K562 (cell line): ENCODE data around the gene HSPA1B. TPM values are rescaled to one million over a fixed set of nuclear protein-coding genes. Genes with fewer than 3 reads are reported as not detected.

ENCODE experiments used
- CCNT2 ChIP-seq: IDR thresholded peaks from 2 replicates; pipeline ENCODE4 v1.6.1; 2011; ENCODE audit warnings: borderline replicate concordance, low read depth, mild to moderate bottlenecking, moderate library complexity, mixed read lengths, low read length; ENCODE audit not compliant: insufficient read length; ENCODE audit errors: extremely low read depth
- DMBX1 ChIP-seq: fragments of 250-450 bp; sonication (Bioruptor Pico); IDR thresholded peaks from 2 replicates; pipeline ENCODE4 v1.8.0; 2022; ENCODE audit warnings: inconsistent platforms, mild to moderate bottlenecking, moderate library complexity, borderline replicate concordance
- E2F6 ChIP-seq, 2 experiments: IDR thresholded peaks; 2 replicates each; pipeline ENCODE4 v1.6.1; 2011; ENCODE audit warnings: borderline replicate concordance in 1 of 2, control low read depth in 1 of 2, low read depth in 1 of 2, low read length in 1 of 2, mild to moderate bottlenecking in 1 of 2, mixed read lengths in 1 of 2, moderate library complexity in 1 of 2; ENCODE audit not compliant: insufficient read depth in 1 of 2, insufficient read length in 1 of 2, poor library complexity in 1 of 2, severe bottlenecking in 1 of 2; ENCODE audit errors: extremely low read depth in 1 of 2
- HDGF ChIP-seq: fragments of 450-650 bp; IDR thresholded peaks from 2 replicates; pipeline ENCODE4 v1.6.1; 2016
- HOXB6 ChIP-seq: fragments of 250-450 bp; sonication (Bioruptor Pico); IDR thresholded peaks from 2 replicates; pipeline ENCODE4 v1.5.1; 2022; ENCODE audit warnings: mild to moderate bottlenecking, borderline replicate concordance
- KDM5B ChIP-seq: fragments of 200-600 bp; sonication (generic); IDR thresholded peaks from 2 replicates; pipeline ENCODE4 v1.6.1; 2012; ENCODE audit warnings: low read depth, mild to moderate bottlenecking, moderate library complexity, low read length, control low read depth, inconsistent platforms; ENCODE audit not compliant: insufficient replicate concordance
- MAFK ChIP-seq: IDR thresholded peaks from 2 replicates; pipeline ENCODE4 v1.6.1; 2011; ENCODE audit warnings: low read length, improper control_type of control experiment
- MLLT1 ChIP-seq, 2 experiments: fragments of 450-650 bp; IDR thresholded peaks; 2 replicates each; pipeline ENCODE4 v1.6.1; 2016
- OTX1 ChIP-seq: fragments of 450-650 bp; formaldehyde crosslinking; IDR thresholded peaks from 2 replicates; pipeline ENCODE4 v1.4.0; 2022; ENCODE audit warnings: mild to moderate bottlenecking
- RBFOX2 ChIP-seq: fragments of 200-400 bp; formaldehyde crosslinking; IDR thresholded peaks from 2 replicates; pipeline ENCODE4 v1.6.1; 2017; ENCODE audit warnings: low read depth, mild to moderate bottlenecking, low read length, moderate library complexity
- SIN3A ChIP-seq, 2 experiments: fragments of 150-350 bp in 1 of 2; IDR thresholded peaks; 2 replicates each; pipeline ENCODE4 v1.6.1; 2011 to 2016; ENCODE audit warnings: borderline replicate concordance in 2 of 2, low read depth in 2 of 2, low read length in 2 of 2, mild to moderate bottlenecking in 2 of 2, moderate library complexity in 2 of 2; ENCODE audit not compliant: control insufficient read depth in 1 of 2
- SMARCA5 ChIP-seq: fragments of 450-650 bp; IDR thresholded peaks from 2 replicates; pipeline ENCODE4 v1.6.1; 2016
- ZBTB1 ChIP-seq: sonication (generic); formaldehyde crosslinking; IDR thresholded peaks from 2 replicates; pipeline ENCODE4 v1.8.1; 2023; ENCODE audit warnings: missing genetic modification reagents, low read depth, mild to moderate bottlenecking, borderline replicate concordance
- ZC3H4 ChIP-seq: sonication (generic); formaldehyde crosslinking; IDR thresholded peaks from 2 replicates; pipeline ENCODE4 v1.9.0; 2021; ENCODE audit warnings: missing genetic modification reagents, borderline replicate concordance
- ZNF699 ChIP-seq: fragments of 250-450 bp; sonication (Bioruptor Pico); IDR thresholded peaks from 2 replicates; pipeline ENCODE4 v1.8.0; 2021; ENCODE audit warnings: mild to moderate bottlenecking, moderate library complexity; ENCODE audit not compliant: insufficient replicate concordance
- polyA plus RNA-seq, 8 experiments: library from polyadenylated mRNA; depleted of rRNA in 4 of 8; stranded (reverse) in 5 of 8; unstranded in 3 of 8; fragments of >200 nt; fragmentation: Nextera tagmentation in 2 of 8; fragmentation: Illumina TruSeq in 1 of 8; extraction: Ambion mirVana in 2 of 8; extraction: Trizol in 1 of 8; gene quantifications; 2 replicates each; pipeline versions ENCODE4 v1.2.1 to v1.2.3, GENCODE V29; 2011 to 2014; ENCODE audit warnings: inconsistent platforms in 1 of 8, missing spikeins in 1 of 8
- total RNA-seq, 7 experiments: library from RNA; depleted of rRNA in 6 of 7; stranded (reverse); fragments of >200 nt in 6 of 7; fragmentation: Illumina TruSeq in 2 of 7; extraction: Trizol in 2 of 7; gene quantifications; 2 replicates each; pipeline versions ENCODE4 v1.2.1 to v1.2.3, GENCODE V29; 2011 to 2021; ENCODE audit warnings: low replicate concordance in 1 of 7
- TF ChIP-seq, protein P1 (sequence below): fragments of 450-650 bp; formaldehyde crosslinking; conservative IDR thresholded peaks from 2 replicates; pipeline ENCODE4 v1.4.0; 2022; ENCODE audit warnings: mild to moderate bottlenecking, missing genetic modification characterization

The HSPA1B gene
- total and polyA plus RNA-seq, 9 of the 15 experiments (the other 6 are each of a cell fraction or from before 2014, with no cell fraction given) = 0.27 to 227 (median 51.2) TPM

- no peak for TF ChIP-seq DMBX1 (CRISPR knock-in tag)
- TF ChIP-seq KDM5B = peak; percentile 6
- no peak for TF ChIP-seq ZBTB1 (CRISPR knock-in tag)
- 0 out of 2 replicates have a peak, but pooled peaks have one; percentile 21 for TF ChIP-seq OTX1 (CRISPR knock-in tag)
- TF ChIP-seq SIN3A (IDR thresholded peaks at IDR 0.05; ENCODE audit: borderline replicate concordance in 2 of 2, control insufficient read depth in 1 of 2, low read depth in 2 of 2, low read length in 2 of 2) = peak; percentile 22 to 53; a peak in 2 of 4 replicates
- no peak for TF ChIP-seq ZNF699 (CRISPR knock-in tag)
- TF ChIP-seq, protein P1, sequence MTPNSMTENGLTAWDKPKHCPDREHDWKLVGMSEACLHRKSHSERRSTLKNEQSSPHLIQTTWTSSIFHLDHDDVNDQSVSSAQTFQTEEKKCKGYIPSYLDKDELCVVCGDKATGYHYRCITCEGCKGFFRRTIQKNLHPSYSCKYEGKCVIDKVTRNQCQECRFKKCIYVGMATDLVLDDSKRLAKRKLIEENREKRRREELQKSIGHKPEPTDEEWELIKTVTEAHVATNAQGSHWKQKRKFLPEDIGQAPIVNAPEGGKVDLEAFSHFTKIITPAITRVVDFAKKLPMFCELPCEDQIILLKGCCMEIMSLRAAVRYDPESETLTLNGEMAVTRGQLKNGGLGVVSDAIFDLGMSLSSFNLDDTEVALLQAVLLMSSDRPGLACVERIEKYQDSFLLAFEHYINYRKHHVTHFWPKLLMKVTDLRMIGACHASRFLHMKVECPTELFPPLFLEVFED (CRISPR knock-in tag) = peak; percentile 71; the same call in 1 of the 2 replicates
- peak; percentile 56 for TF ChIP-seq RBFOX2
- TF ChIP-seq E2F6 (IDR thresholded peaks at IDR 0.05; ENCODE audit: borderline replicate concordance in 1 of 2, extremely low read depth in 1 of 2, insufficient read depth in 1 of 2, insufficient read length in 1 of 2, low read depth in 1 of 2, low read length in 1 of 2, poor library complexity in 1 of 2, severe bottlenecking in 1 of 2) = no peak
- TF ChIP-seq ZC3H4 (CRISPR knock-in tag) = no peak; the same call in 1 of the 2 replicates
- TF ChIP-seq HOXB6 (CRISPR knock-in tag) = no peak; the same call in 1 of the 2 replicates
- TF ChIP-seq MLLT1 (IDR thresholded peaks at IDR 0.05) = peak in 1 of 2 experiments; percentile 27; a peak in 1 of 4 replicates
- TF ChIP-seq CCNT2 = peak; percentile 20
- TF ChIP-seq HDGF = peak; percentile 64; the same call in 1 of the 2 replicates
- no peak for TF ChIP-seq MAFK
- 0 out of 2 replicates have a peak, but pooled peaks have one; percentile 9 for TF ChIP-seq SMARCA5
Observed at GRCh38 chr6:31830886-31831335, 3.4 kb downstream of the HSPA1B start (continued).
